Measurements from ENCODE around the gene SLC35G4. TPM values are rescaled to one million over a fixed set of nuclear protein-coding genes. Genes with fewer than 3 reads are reported as not detected.

The SLC35G4 gene
- polyA plus RNA-seq, 3 donors = not detected

- H3K27ac Mint-ChIP-seq = no peak overlapping the region
- no peaks in the 10 kb centered on the region for H4K20me1 ChIP-seq (ENCODE audit: insufficient read depth, low read length)
- no peak overlapping the region for H3K4me2 ChIP-seq (replicated peaks; ENCODE audit: extremely low read depth, low read length, poor library complexity, severe bottlenecking)
- no peaks in the 10 kb centered on the region for H3K9me3 ChIP-seq (replicated peaks in 1 of 2; ENCODE audit: control insufficient read depth in 1 of 2, insufficient read depth in 1 of 2, low read length in 2 of 2)
- H3K36me3 Mint-ChIP-seq = no peaks in the 10 kb centered on the region
- H3K4me1 Mint-ChIP-seq = no peaks in the 10 kb centered on the region
- H3K4me1 ChIP-seq (ENCODE audit: control insufficient read depth in 1 of 2, insufficient read depth in 2 of 2, low read length in 2 of 2) = no peaks in the 10 kb centered on the region
- peaks cover 0 to 2% (median 0%) of the 10 kb centered on the region in 7 donors for H3K9me3 Mint-ChIP-seq
- 81% methylated on average over 4 of the region's 5 CpGs for WGBS (ENCODE audit: insufficient coverage)
- no peak overlapping the region for H2AFZ ChIP-seq (ENCODE audit: insufficient read depth, low read depth, low read length, poor library complexity, severe bottlenecking)
- intact Hi-C loops (cut with micrococcal nuclease) = no loop called here
- no peak overlapping the region for H3K4me3 ChIP-seq (replicated peaks in 1 of 3; ENCODE audit: low read depth in 2 of 3, low read length in 3 of 3)
- TF ChIP-seq CTCF (IDR thresholded peaks at IDR 0.05) = no peak
- H3K27me3 Mint-ChIP-seq (ENCODE audit: low read depth in 3 of 3) = peaks cover 3 to 6% (median 4%) of the 10 kb centered on the region in 3 donors
- no peaks in the 10 kb centered on the region for H3K27me3 ChIP-seq (ENCODE audit: control insufficient read depth in 2 of 2, insufficient read depth in 2 of 2, low read length in 2 of 2)
- no peaks in the 10 kb centered on the region for H3K36me3 ChIP-seq (replicated peaks in 1 of 2; ENCODE audit: control insufficient read depth in 1 of 2, insufficient read depth in 2 of 2, low read length in 2 of 2)
- H3K27ac ChIP-seq (ENCODE audit: low read depth in 1 of 2, low read length in 2 of 2) = no peak overlapping the region
- H3K9ac ChIP-seq (ENCODE audit: insufficient read depth, low read length, poor library complexity, severe bottlenecking) = no peak overlapping the region
- DNase-seq = no peak
- H3K4me3 Mint-ChIP-seq = no peak overlapping the region
- no peaks in the 10 kb centered on the region for H3K79me2 ChIP-seq (ENCODE audit: insufficient read depth, low read length)
These were observed 43.7 kb upstream of the SLC35G4 start for GRCh38 chr18:11565716-11566115.

DNA sequence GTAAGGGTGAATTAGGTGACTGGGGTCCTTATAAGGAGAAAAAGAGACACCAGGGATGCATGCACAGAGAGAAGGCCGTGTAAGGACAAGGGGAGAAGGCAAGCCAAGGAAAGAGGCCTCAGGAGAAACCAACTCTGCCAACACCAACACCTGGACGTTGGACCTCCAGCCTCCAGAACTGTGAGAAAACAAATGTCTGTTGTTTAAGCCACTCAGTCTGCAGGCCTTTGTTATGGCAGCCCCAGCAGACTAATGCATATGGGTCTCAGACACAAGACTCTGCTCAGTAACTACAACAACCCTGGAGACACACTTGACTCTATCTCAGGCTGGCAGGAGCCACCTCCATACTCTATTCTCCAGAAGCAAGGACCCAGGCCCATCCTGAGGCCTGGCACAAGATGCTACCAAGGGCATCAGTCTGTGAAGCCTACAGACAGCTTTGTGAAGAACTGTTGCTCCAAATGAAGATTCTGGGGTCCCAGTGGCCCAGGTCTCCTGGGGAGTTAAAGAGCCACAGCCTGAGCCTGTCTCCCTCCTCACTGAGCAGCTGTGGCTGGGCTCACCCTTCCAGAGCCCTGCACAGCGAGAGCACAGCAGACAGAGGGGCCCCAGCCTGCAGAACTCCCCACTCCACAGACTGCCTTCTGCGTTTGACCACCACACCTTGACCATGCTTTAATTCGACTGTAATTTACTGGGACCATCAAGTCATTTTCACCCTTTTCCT lies 43.0 kb upstream of the SLC35G4 start:
- TF ChIP-seq CTCF (IDR thresholded peaks at IDR 0.05) = no peak
- Histone ChIP-seq H3K9me3 (replicated peaks in 1 of 2; ENCODE audit: control insufficient read depth in 1 of 2, insufficient read depth in 1 of 2, low read length in 2 of 2) (no peaks in the 10 kb centered on the region), H3K27ac (ENCODE audit: low read depth in 1 of 2, low read length in 2 of 2) (no peak overlapping the region), H3K4me1 (ENCODE audit: control insufficient read depth in 1 of 2, insufficient read depth in 2 of 2, low read length in 2 of 2) (no peaks in the 10 kb centered on the region), H4K20me1 (ENCODE audit: insufficient read depth, low read length) (no peaks in the 10 kb centered on the region), H3K79me2 (ENCODE audit: insufficient read depth, low read length) (no peaks in the 10 kb centered on the region), H3K27me3 (ENCODE audit: control insufficient read depth in 2 of 2, insufficient read depth in 2 of 2, low read length in 2 of 2) (no peaks in the 10 kb centered on the region), H3K9ac (ENCODE audit: insufficient read depth, low read length, poor library complexity, severe bottlenecking) (no peak overlapping the region), H3K4me3 (replicated peaks in 1 of 3; ENCODE audit: low read depth in 2 of 3, low read length in 3 of 3) (no peak overlapping the region), H3K4me2 (replicated peaks; ENCODE audit: extremely low read depth, low read length, poor library complexity, severe bottlenecking) (no peak overlapping the region), H2AFZ (ENCODE audit: insufficient read depth, low read depth, low read length, poor library complexity, severe bottlenecking) (no peak overlapping the region), H3K36me3 (replicated peaks in 1 of 2; ENCODE audit: control insufficient read depth in 1 of 2, insufficient read depth in 2 of 2, low read length in 2 of 2) (no peaks in the 10 kb centered on the region)
- intact Hi-C loops (cut with micrococcal nuclease) = no loop called here
- no peak for DNase-seq
- 92% methylated on average over 5 of the region's 5 CpGs for WGBS (ENCODE audit: insufficient coverage)
- Mint-ChIP-seq H3K4me3 (no peak overlapping the region), H3K4me1 (no peaks in the 10 kb centered on the region), H3K27me3 (ENCODE audit: low read depth in 3 of 3) (peaks cover 3 to 6% (median 4%) of the 10 kb centered on the region in 3 donors), H3K36me3 (no peaks in the 10 kb centered on the region), H3K27ac (no peak overlapping the region), H3K9me3 (peaks cover 0 to 2% (median 0%) of the 10 kb centered on the region in 7 donors)
